ENCODE data around the gene SLITRK4.
A peak's percentile ranks its signal among the peaks of the same experiment; 100 is the strongest.

Gene SLITRK4

GRCh38 chrX:143633461-143634308, 2.2 kb downstream of the SLITRK4 start:
- H3K4me3 ChIP-seq (ENCODE audit: low read depth in 1 of 2, low read length in 2 of 2): peak overlapping the region; percentile 5 to 34

GRCh38 chrX:143632625-143633410, 3.1 kb downstream of the SLITRK4 start:
- no peak overlapping the region for H3K27ac ChIP-seq (ENCODE audit: low read depth, low read length)
- no peaks in the 10 kb centered on the region for H3K9me3 ChIP-seq (ENCODE audit: low read length)
- H3K4me1 ChIP-seq (ENCODE audit: insufficient read depth, low read length): no peaks in the 10 kb centered on the region
- no peaks in the 10 kb centered on the region for H3K36me3 ChIP-seq (ENCODE audit: insufficient read depth, low read length)
- peaks cover 17 to 30% of the 10 kb centered on the region in 2 donors for H3K27me3 ChIP-seq (ENCODE audit: control insufficient read depth in 1 of 2, insufficient read depth in 2 of 2, low read length in 2 of 2)
- H3K4me3 ChIP-seq (ENCODE audit: low read depth in 1 of 2, low read length in 2 of 2): no peak overlapping the region
- H3K9ac ChIP-seq (ENCODE audit: low read length): no peak overlapping the region

More at GRCh38 chrX:143633461-143634308, 2.2 kb downstream of the SLITRK4 start:
- Histone ChIP-seq H3K9me3 (ENCODE audit: low read length) (no peaks in the 10 kb centered on the region), H3K36me3 (ENCODE audit: insufficient read depth, low read length) (no peaks in the 10 kb centered on the region), H3K27me3 (ENCODE audit: control insufficient read depth in 1 of 2, insufficient read depth in 2 of 2, low read length in 2 of 2) (peaks cover 17 to 30% of the 10 kb centered on the region in 2 donors), H3K4me1 (ENCODE audit: insufficient read depth, low read length) (no peaks in the 10 kb centered on the region), H3K9ac (ENCODE audit: low read length) (no peak overlapping the region), H3K27ac (ENCODE audit: low read depth, low read length) (no peak overlapping the region)

- Histone ChIP-seq H3K27me3 (ENCODE audit: control insufficient read depth in 1 of 2, insufficient read depth in 2 of 2, low read length in 2 of 2) (no peaks in the 10 kb centered on the region), H3K9ac (ENCODE audit: low read length) (no peak overlapping the region), H3K27ac (ENCODE audit: low read depth, low read length) (no peak overlapping the region), H3K4me3 (ENCODE audit: low read depth in 1 of 2, low read length in 2 of 2) (no peak overlapping the region), H3K36me3 (ENCODE audit: insufficient read depth, low read length) (no peaks in the 10 kb centered on the region), H3K9me3 (ENCODE audit: low read length) (no peaks in the 10 kb centered on the region), H3K4me1 (ENCODE audit: insufficient read depth, low read length) (no peaks in the 10 kb centered on the region)
These were observed 12.2 kb downstream of the SLITRK4 start for GRCh38 chrX:143623657-143624056.

GRCh38 chrX:143621276-143621675, 14.6 kb downstream of the SLITRK4 start:
- Histone ChIP-seq H3K4me3 (ENCODE audit: low read depth in 1 of 2, low read length in 2 of 2) (no peak overlapping the region), H3K27me3 (ENCODE audit: control insufficient read depth in 1 of 2, insufficient read depth in 2 of 2, low read length in 2 of 2) (no peaks in the 10 kb centered on the region), H3K9me3 (ENCODE audit: low read length) (no peaks in the 10 kb centered on the region), H3K9ac (ENCODE audit: low read length) (no peak overlapping the region), H3K27ac (ENCODE audit: low read depth, low read length) (no peak overlapping the region), H3K36me3 (ENCODE audit: insufficient read depth, low read length) (no peaks in the 10 kb centered on the region), H3K4me1 (ENCODE audit: insufficient read depth, low read length) (no peaks in the 10 kb centered on the region)

- Histone ChIP-seq H3K4me1 (ENCODE audit: insufficient read depth, low read length) (no peaks in the 10 kb centered on the region), H3K27me3 (ENCODE audit: control insufficient read depth in 1 of 2, insufficient read depth in 2 of 2, low read length in 2 of 2) (no peaks in the 10 kb centered on the region), H3K27ac (ENCODE audit: low read depth, low read length) (no peak overlapping the region), H3K9ac (ENCODE audit: low read length) (no peak overlapping the region), H3K36me3 (ENCODE audit: insufficient read depth, low read length) (no peaks in the 10 kb centered on the region), H3K4me3 (ENCODE audit: low read depth in 1 of 2, low read length in 2 of 2) (no peak overlapping the region), H3K9me3 (ENCODE audit: low read length) (no peaks in the 10 kb centered on the region)
These were observed 20.1 kb downstream of the SLITRK4 start for GRCh38 chrX:143615851-143616250.

- no peak overlapping the region for H3K4me3 ChIP-seq (ENCODE audit: low read depth in 1 of 2, low read length in 2 of 2)
- H3K9ac ChIP-seq (ENCODE audit: low read length): no peak overlapping the region
- no peak overlapping the region for H3K27ac ChIP-seq (ENCODE audit: low read depth, low read length)
- H3K9me3 ChIP-seq (ENCODE audit: low read length): no peaks in the 10 kb centered on the region
- no peaks in the 10 kb centered on the region for H3K27me3 ChIP-seq (ENCODE audit: control insufficient read depth in 1 of 2, insufficient read depth in 2 of 2, low read length in 2 of 2)
- H3K4me1 ChIP-seq (ENCODE audit: insufficient read depth, low read length): no peaks in the 10 kb centered on the region
- no peaks in the 10 kb centered on the region for H3K36me3 ChIP-seq (ENCODE audit: insufficient read depth, low read length)
These were observed 34.1 kb downstream of the SLITRK4 start for GRCh38 chrX:143601809-143602208.

GRCh38 chrX:143581240-143581639, 54.7 kb downstream of the SLITRK4 start:
- no peak overlapping the region for H3K4me3 ChIP-seq (ENCODE audit: low read depth in 1 of 2, low read length in 2 of 2)
- no peaks in the 10 kb centered on the region for H3K36me3 ChIP-seq (ENCODE audit: insufficient read depth, low read length)
- no peak overlapping the region for H3K9ac ChIP-seq (ENCODE audit: low read length)
- H3K27me3 ChIP-seq (ENCODE audit: control insufficient read depth in 1 of 2, insufficient read depth in 2 of 2, low read length in 2 of 2): no peaks in the 10 kb centered on the region
- no peaks in the 10 kb centered on the region for H3K9me3 ChIP-seq (ENCODE audit: low read length)
- H3K27ac ChIP-seq (ENCODE audit: low read depth, low read length): no peak overlapping the region
- no peaks in the 10 kb centered on the region for H3K4me1 ChIP-seq (ENCODE audit: insufficient read depth, low read length)

- no peak overlapping the region for H3K27ac ChIP-seq (ENCODE audit: low read depth, low read length)
- no peak overlapping the region for H3K4me3 ChIP-seq (ENCODE audit: low read depth in 1 of 2, low read length in 2 of 2)
- no peaks in the 10 kb centered on the region for H3K27me3 ChIP-seq (ENCODE audit: control insufficient read depth in 1 of 2, insufficient read depth in 2 of 2, low read length in 2 of 2)
These were observed 55.6 kb downstream of the SLITRK4 start for GRCh38 chrX:143580266-143580665.

More at GRCh38 chrX:143580266-143580665, 55.6 kb downstream of the SLITRK4 start:
- H3K9me3 ChIP-seq (ENCODE audit: low read length): no peaks in the 10 kb centered on the region
- H3K4me1 ChIP-seq (ENCODE audit: insufficient read depth, low read length): no peaks in the 10 kb centered on the region
- H3K9ac ChIP-seq (ENCODE audit: low read length): no peak overlapping the region
- no peaks in the 10 kb centered on the region for H3K36me3 ChIP-seq (ENCODE audit: insufficient read depth, low read length)
